ENCODE measurements around the gene PPM1B.

The PPM1B gene

GRCh38 chr2:44187251-44187650 is 18.6 kb downstream of the PPM1B start:
- no peak overlapping the region for H2BK120ac ChIP-seq (ENCODE audit: insufficient read depth, low read length, poor library complexity)

GRCh38 chr2:44188696-44189095 is 20.0 kb downstream of the PPM1B start:
- no peak overlapping the region for H4K8ac ChIP-seq (ENCODE audit: low read depth, low read length)
- no peak overlapping the region for H3K23ac ChIP-seq (ENCODE audit: low read length)
- DNase-seq = no peak
- no peak overlapping the region for H4K91ac ChIP-seq (ENCODE audit: low read depth, low read length)
- no peak overlapping the region for H2AK5ac ChIP-seq (ENCODE audit: low read length)
- no peaks in the 10 kb centered on the region for H3K79me1 ChIP-seq (ENCODE audit: low read length)
- H3K14ac ChIP-seq (ENCODE audit: low read length) = no peak overlapping the region
- H2BK5ac ChIP-seq (ENCODE audit: low read depth, low read length, poor library complexity) = no peak overlapping the region
- no peak overlapping the region for H2BK12ac ChIP-seq (ENCODE audit: low read length)
- no peaks in the 10 kb centered on the region for H3K27me3 ChIP-seq (ENCODE audit: insufficient read depth, low read length)
- H3K4me1 ChIP-seq (ENCODE audit: control insufficient read depth in 1 of 2, insufficient read depth in 2 of 2, low read length in 2 of 2) = no peaks in the 10 kb centered on the region
- no peak overlapping the region for H4K12ac ChIP-seq (ENCODE audit: low read depth, low read length)
- no peak overlapping the region for H3K27ac ChIP-seq (ENCODE audit: low read depth, low read length)
- no peak overlapping the region for H3K4me3 ChIP-seq (ENCODE audit: low read depth, low read length)
- WGBS (ENCODE audit: extremely low coverage, insufficient coverage, insufficient read length) = no CpG with 5 or more reads among the region's 3 CpGs
- H3K79me2 ChIP-seq (ENCODE audit: control insufficient read depth, insufficient read depth, low read length, poor library complexity) = peaks cover 8% of the 10 kb centered on the region
- no peak overlapping the region for H3K9ac ChIP-seq (ENCODE audit: low read length)
- H3K9me3 ChIP-seq (ENCODE audit: insufficient read depth, low read depth, low read length) = no peaks in the 10 kb centered on the region
- no peak overlapping the region for H2AFZ ChIP-seq (ENCODE audit: insufficient read depth, low read length, poor library complexity)
- H3K4me2 ChIP-seq (ENCODE audit: low read length) = no peak overlapping the region
- no peak overlapping the region for H2BK120ac ChIP-seq (ENCODE audit: insufficient read depth, low read length, poor library complexity)
- peak overlapping the region; percentile 96 for H3K4ac ChIP-seq (ENCODE audit: low read depth, low read length)
- peaks cover 0 to 4% of the 10 kb centered on the region in 2 experiments for H3K36me3 ChIP-seq (ENCODE audit: control insufficient read depth in 1 of 2, insufficient read depth in 2 of 2, low read length in 2 of 2)
- H3K18ac ChIP-seq (ENCODE audit: low read length) = no peak overlapping the region

More at GRCh38 chr2:44187251-44187650, 18.6 kb downstream of the PPM1B start:
- no peak overlapping the region for H2AK5ac ChIP-seq (ENCODE audit: low read length)
- no peaks in the 10 kb centered on the region for H3K9me3 ChIP-seq (ENCODE audit: insufficient read depth, low read depth, low read length)
- WGBS (ENCODE audit: extremely low coverage, insufficient coverage, insufficient read length) = no CpG with 5 or more reads among the region's 4 CpGs
- no peak overlapping the region for H4K91ac ChIP-seq (ENCODE audit: low read depth, low read length)
- no peak overlapping the region for H4K12ac ChIP-seq (ENCODE audit: low read depth, low read length)
- no peak overlapping the region for H3K4me2 ChIP-seq (ENCODE audit: low read length)
- no peak overlapping the region for H2BK12ac ChIP-seq (ENCODE audit: low read length)
- no peak overlapping the region for H3K4me3 ChIP-seq (ENCODE audit: low read depth, low read length)
- no peak overlapping the region for H3K4ac ChIP-seq (ENCODE audit: low read depth, low read length)
- H3K9ac ChIP-seq (ENCODE audit: low read length) = no peak overlapping the region
- H3K79me2 ChIP-seq (ENCODE audit: control insufficient read depth, insufficient read depth, low read length, poor library complexity) = peaks cover 8% of the 10 kb centered on the region
- no peaks in the 10 kb centered on the region for H3K4me1 ChIP-seq (ENCODE audit: control insufficient read depth in 1 of 2, insufficient read depth in 2 of 2, low read length in 2 of 2)
- no peak overlapping the region for H2AFZ ChIP-seq (ENCODE audit: insufficient read depth, low read length, poor library complexity)
- peaks cover 0 to 4% of the 10 kb centered on the region in 2 experiments for H3K36me3 ChIP-seq (ENCODE audit: control insufficient read depth in 1 of 2, insufficient read depth in 2 of 2, low read length in 2 of 2)
- no peak overlapping the region for H2BK5ac ChIP-seq (ENCODE audit: low read depth, low read length, poor library complexity)
- no peak overlapping the region for H4K8ac ChIP-seq (ENCODE audit: low read depth, low read length)
- no peak overlapping the region for H3K23ac ChIP-seq (ENCODE audit: low read length)
- H3K14ac ChIP-seq (ENCODE audit: low read length) = no peak overlapping the region
- no peak overlapping the region for H3K18ac ChIP-seq (ENCODE audit: low read length)
- H3K79me1 ChIP-seq (ENCODE audit: low read length) = no peaks in the 10 kb centered on the region
- no peak overlapping the region for H3K27ac ChIP-seq (ENCODE audit: low read depth, low read length)
- no peaks in the 10 kb centered on the region for H3K27me3 ChIP-seq (ENCODE audit: insufficient read depth, low read length)
- no peak for DNase-seq

- no peak overlapping the region for H2AFZ ChIP-seq (ENCODE audit: insufficient read depth, low read length, poor library complexity)
- no peak overlapping the region for H3K14ac ChIP-seq (ENCODE audit: low read length)
- peaks cover 8% of the 10 kb centered on the region for H3K79me2 ChIP-seq (ENCODE audit: control insufficient read depth, insufficient read depth, low read length, poor library complexity)
- H3K4ac ChIP-seq (ENCODE audit: low read depth, low read length) = peak overlapping the region; percentile 40
- H3K79me1 ChIP-seq (ENCODE audit: low read length) = no peaks in the 10 kb centered on the region
- H2BK120ac ChIP-seq (ENCODE audit: insufficient read depth, low read length, poor library complexity) = no peak overlapping the region
- WGBS (ENCODE audit: extremely low coverage, insufficient coverage, insufficient read length) = no CpG with 5 or more reads among the region's 4 CpGs
- no peaks in the 10 kb centered on the region for H3K27me3 ChIP-seq (ENCODE audit: insufficient read depth, low read length)
- H3K4me2 ChIP-seq (ENCODE audit: low read length) = no peak overlapping the region
- H2AK5ac ChIP-seq (ENCODE audit: low read length) = no peak overlapping the region
- no peak overlapping the region for H2BK12ac ChIP-seq (ENCODE audit: low read length)
- H3K9ac ChIP-seq (ENCODE audit: low read length) = no peak overlapping the region
- no peak overlapping the region for H4K91ac ChIP-seq (ENCODE audit: low read depth, low read length)
- DNase-seq = no peak
- no peak overlapping the region for H3K27ac ChIP-seq (ENCODE audit: low read depth, low read length)
- H3K18ac ChIP-seq (ENCODE audit: low read length) = no peak overlapping the region
- H3K4me3 ChIP-seq (ENCODE audit: low read depth, low read length) = no peak overlapping the region
- no peak overlapping the region for H2BK5ac ChIP-seq (ENCODE audit: low read depth, low read length, poor library complexity)
- H3K4me1 ChIP-seq (ENCODE audit: control insufficient read depth in 1 of 2, insufficient read depth in 2 of 2, low read length in 2 of 2) = no peaks in the 10 kb centered on the region
- peaks cover 0 to 4% of the 10 kb centered on the region in 2 experiments for H3K36me3 ChIP-seq (ENCODE audit: control insufficient read depth in 1 of 2, insufficient read depth in 2 of 2, low read length in 2 of 2)
- H3K23ac ChIP-seq (ENCODE audit: low read length) = no peak overlapping the region
- no peak overlapping the region for H4K8ac ChIP-seq (ENCODE audit: low read depth, low read length)
- H4K12ac ChIP-seq (ENCODE audit: low read depth, low read length) = no peak overlapping the region
- H3K9me3 ChIP-seq (ENCODE audit: insufficient read depth, low read depth, low read length) = no peaks in the 10 kb centered on the region
These were observed 20.4 kb downstream of the PPM1B start for GRCh38 chr2:44189104-44189503.

GRCh38 chr2:44190526-44190925 is 21.9 kb downstream of the PPM1B start:
- Histone ChIP-seq H3K4ac (ENCODE audit: low read depth, low read length) (no peak overlapping the region), H3K9me3 (ENCODE audit: insufficient read depth, low read depth, low read length) (no peaks in the 10 kb centered on the region), H2BK120ac (ENCODE audit: insufficient read depth, low read length, poor library complexity) (no peak overlapping the region), H3K36me3 (ENCODE audit: control insufficient read depth in 1 of 2, insufficient read depth in 2 of 2, low read length in 2 of 2) (peaks cover 4 to 5% of the 10 kb centered on the region in 2 experiments), H4K91ac (ENCODE audit: low read depth, low read length) (no peak overlapping the region), H4K12ac (ENCODE audit: low read depth, low read length) (no peak overlapping the region), H3K4me3 (ENCODE audit: low read depth, low read length) (no peak overlapping the region), H3K9ac (ENCODE audit: low read length) (no peak overlapping the region), H3K27me3 (ENCODE audit: insufficient read depth, low read length) (no peaks in the 10 kb centered on the region), H2BK5ac (ENCODE audit: low read depth, low read length, poor library complexity) (no peak overlapping the region), H3K18ac (ENCODE audit: low read length) (no peak overlapping the region), H3K14ac (ENCODE audit: low read length) (no peak overlapping the region), H3K4me1 (ENCODE audit: control insufficient read depth in 1 of 2, insufficient read depth in 2 of 2, low read length in 2 of 2) (no peaks in the 10 kb centered on the region), H2AFZ (ENCODE audit: insufficient read depth, low read length, poor library complexity) (no peak overlapping the region), H3K23ac (ENCODE audit: low read length) (no peak overlapping the region), H3K79me1 (ENCODE audit: low read length) (no peaks in the 10 kb centered on the region), H3K27ac (ENCODE audit: low read depth, low read length) (no peak overlapping the region), H4K8ac (ENCODE audit: low read depth, low read length) (no peak overlapping the region), H2BK12ac (ENCODE audit: low read length) (no peak overlapping the region), H3K79me2 (ENCODE audit: control insufficient read depth, insufficient read depth, low read length, poor library complexity) (peaks cover 8% of the 10 kb centered on the region), H2AK5ac (ENCODE audit: low read length) (no peak overlapping the region), H3K4me2 (ENCODE audit: low read length) (no peak overlapping the region)
- DNase-seq = no peak
- WGBS (ENCODE audit: extremely low coverage, insufficient coverage, insufficient read length) = no CpG with 5 or more reads among the region's 3 CpGs

Data from trophoblast cell (in vitro differentiated cells and primary cell).